PC-3 (cell line): ENCODE data around the gene RGS5.

Source experiments
- EZH2 ChIP-seq: fragments of 300-600 bp; sonication (generic); IDR thresholded peaks from one replicate; pipeline ENCODE4 v1.6.1; 2017; ENCODE audit warnings: antibody characterized with exemption, mild to moderate bottlenecking, low read length; ENCODE audit not compliant: unreplicated experiment
- TF ChIP-seq, protein P1 (sequence below): fragments of 300-600 bp; sonication (generic); conservative IDR thresholded peaks from 2 replicates; pipeline ENCODE4 v1.5.1; 2017; ENCODE audit warnings: antibody characterized with exemption, low read depth, mild to moderate bottlenecking, low read length

DNA sequence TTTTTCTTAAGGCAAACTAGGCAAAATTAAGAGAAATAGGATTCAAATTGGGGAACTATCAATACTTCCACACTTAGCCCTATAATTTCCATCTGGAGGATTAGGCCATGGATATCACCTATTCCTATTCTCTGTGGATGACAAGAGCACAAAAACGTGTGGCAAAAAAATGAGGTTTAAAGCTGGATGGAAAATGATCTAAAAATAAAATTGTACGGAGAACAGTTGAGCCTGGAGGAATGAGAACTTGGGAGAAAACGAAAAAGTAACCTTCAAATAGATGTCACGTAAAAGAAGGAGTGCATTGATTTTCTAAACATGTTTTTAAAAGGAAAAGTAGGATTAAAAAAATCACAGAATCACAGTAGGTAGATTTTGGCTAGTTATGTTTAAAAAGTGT is 77.9 kb downstream of the RGS5 start:
- TF ChIP-seq, protein P1, sequence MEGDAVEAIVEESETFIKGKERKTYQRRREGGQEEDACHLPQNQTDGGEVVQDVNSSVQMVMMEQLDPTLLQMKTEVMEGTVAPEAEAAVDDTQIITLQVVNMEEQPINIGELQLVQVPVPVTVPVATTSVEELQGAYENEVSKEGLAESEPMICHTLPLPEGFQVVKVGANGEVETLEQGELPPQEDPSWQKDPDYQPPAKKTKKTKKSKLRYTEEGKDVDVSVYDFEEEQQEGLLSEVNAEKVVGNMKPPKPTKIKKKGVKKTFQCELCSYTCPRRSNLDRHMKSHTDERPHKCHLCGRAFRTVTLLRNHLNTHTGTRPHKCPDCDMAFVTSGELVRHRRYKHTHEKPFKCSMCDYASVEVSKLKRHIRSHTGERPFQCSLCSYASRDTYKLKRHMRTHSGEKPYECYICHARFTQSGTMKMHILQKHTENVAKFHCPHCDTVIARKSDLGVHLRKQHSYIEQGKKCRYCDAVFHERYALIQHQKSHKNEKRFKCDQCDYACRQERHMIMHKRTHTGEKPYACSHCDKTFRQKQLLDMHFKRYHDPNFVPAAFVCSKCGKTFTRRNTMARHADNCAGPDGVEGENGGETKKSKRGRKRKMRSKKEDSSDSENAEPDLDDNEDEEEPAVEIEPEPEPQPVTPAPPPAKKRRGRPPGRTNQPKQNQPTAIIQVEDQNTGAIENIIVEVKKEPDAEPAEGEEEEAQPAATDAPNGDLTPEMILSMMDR, result no peak
- TF ChIP-seq EZH2, result no peak
